ENCODE results near the gene UBC.

The UBC gene

DNA sequence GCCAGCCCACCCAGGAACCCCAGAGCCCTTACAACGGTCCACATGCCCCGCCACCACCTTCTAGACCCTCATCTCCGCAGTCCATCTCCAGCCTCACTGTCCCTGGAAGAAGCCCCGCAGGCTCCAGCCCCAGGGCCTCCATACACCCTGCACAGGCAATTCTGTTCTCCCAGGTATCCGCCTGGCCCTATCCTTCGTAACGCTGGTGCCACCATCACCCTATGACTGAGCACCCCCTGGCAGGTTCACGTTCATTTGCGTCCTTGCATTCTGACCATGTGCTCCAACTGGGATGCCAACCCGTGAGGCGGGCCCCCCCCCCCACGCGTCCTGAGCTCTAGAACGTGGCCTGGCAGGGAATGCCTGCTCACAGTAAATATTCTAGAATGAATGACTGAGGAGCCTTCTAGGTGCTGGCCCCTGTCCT is 50.1 kb downstream of the UBC start:
- DNase-seq (ENCODE audit: low read depth) = no peak

DNA sequence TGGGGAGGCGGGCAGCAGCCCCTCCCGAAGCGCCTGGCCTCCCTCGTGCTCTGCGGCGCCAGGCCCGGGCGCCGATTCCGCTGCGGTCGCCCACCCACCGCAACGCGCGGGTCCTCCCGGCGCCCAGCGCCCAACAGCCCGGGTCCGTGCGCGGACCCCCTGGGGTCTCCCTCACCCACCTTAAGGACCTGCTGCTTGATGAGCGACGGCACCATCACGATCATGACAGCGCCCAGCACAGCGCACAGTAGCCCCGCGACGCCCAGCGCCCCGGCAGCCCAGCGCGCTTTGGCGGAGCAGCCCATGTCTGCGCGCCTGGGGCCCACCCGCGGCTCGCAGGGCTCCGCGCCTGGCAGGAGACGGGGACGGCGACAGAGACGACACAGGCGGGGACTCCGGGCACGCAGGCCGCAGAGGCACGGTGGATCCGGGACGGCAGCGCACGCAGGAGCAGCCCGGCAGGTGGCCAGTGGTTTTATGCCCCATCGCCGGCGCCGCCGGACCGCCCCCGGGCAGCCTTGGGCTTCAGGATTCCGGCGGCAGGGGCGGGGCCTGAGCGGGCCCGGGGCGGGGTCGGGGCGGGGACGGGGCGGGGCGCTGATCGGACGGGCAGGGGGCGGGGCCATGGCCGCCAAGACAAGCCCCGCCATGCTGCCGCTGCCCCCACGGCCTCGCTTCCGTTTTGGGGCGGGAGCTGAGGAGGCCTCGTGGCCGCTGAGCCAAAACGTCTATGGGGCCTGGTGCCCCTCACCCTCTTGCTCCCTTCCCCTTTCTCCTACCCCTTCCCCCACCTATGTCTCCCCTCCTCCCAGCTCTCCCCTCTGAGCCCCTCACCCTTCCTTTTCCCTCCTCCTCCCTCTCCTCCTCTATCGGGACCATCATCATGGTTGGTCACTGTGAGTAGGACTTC is 50.8 kb downstream of the UBC start, which contains the start of gene SCARB1:
SCARB1 (minus strand) TSS at position 449 of the 910 bp plus-strand sequence; CDS start at position 305, 144 bp downstream.
- DNase-seq (ENCODE audit: low read depth) = no peak

DNA sequence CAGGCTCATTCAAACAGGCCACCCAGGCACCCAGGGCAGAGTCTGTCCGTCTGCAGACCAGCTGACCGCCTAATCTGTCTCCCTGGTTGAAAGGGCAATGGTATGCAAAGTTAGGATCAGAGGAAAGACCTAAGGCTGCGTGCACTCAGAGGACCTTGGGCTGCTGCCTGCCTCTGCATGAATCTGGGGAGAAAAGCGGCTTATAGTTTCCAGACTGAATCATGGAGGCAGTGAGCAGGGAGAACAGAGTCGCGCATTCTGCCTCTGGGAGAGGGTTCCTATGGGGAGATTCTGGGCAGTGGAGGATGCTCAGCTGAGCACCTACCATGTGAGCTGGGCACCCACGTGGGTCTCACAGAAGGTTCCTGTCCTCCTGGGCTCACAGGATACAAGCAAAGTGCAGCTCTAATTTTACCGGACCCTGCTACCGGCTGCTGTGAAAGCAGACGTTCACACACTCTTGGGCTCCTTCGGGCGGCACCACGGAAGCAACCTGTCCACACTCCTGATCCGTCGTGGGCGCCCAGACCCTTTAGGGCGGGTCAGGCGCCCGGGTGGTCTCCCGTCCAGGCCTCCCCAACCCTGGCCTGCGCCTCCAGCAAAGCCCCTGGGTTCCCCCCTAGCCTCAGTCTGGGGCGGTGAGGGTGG is 51.6 kb downstream of the UBC start:
- no peak for DNase-seq (ENCODE audit: low read depth)

DNA sequence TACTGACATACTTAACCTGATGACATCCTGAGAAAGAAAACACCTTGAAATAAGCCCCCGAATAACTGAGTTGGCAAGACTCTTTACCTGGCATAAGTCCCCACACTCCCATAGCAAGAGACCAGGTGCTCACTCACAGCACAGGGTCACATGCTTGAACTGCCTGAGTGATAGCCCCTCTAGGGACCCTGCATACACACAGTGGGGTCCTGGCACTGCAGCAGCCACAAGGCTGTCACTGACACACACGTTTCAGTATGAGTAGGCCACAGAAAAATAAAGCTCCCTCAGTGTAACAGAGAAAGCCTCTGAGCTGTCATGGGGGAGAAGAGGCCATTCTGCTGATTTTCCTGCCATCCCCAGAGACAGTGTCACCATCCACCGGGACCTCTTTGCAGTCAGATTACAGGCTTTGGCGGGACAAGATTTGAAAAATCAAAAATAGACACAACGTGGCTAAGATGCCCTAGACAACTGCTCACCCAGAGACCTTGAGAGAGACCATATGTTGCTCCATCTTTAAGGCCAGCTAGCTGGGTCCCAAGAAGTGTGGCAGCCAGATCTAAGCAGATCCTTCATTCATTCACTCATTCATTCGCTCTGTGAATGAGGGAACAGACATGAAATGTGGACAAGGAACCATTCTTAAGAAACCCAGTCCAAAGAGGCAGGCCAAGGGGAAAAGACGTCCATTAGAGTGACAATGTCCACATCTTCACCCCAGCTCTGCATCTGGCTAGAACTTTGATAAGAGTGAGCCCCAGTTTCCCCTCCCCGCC is 52.4 kb downstream of the UBC start:
- no peak for DNase-seq (ENCODE audit: low read depth)

Data from non-pigmented ciliary epithelial cell (primary cell).